WTC11 (cell line): ENCODE measurements around the gene IFIT3.

Experiments
- ELF4 ChIP-seq: sonication (generic); formaldehyde crosslinking; IDR thresholded peaks from 2 replicates; pipeline ENCODE4 v1.8.1; 2022; ENCODE audit warnings: low read depth, mild to moderate bottlenecking, moderate library complexity, missing genetic modification reagents
- SP1 ChIP-seq: sonication (generic); formaldehyde crosslinking; conservative IDR thresholded peaks from 2 replicates; pipeline ENCODE4 v1.8.1; 2022; ENCODE audit warnings: missing genetic modification reagents
- TF ChIP-seq, protein P1 (sequence below): sonication (generic); formaldehyde crosslinking; IDR thresholded peaks from 2 replicates; pipeline ENCODE4 v1.8.0; 2022; ENCODE audit warnings: mild to moderate bottlenecking, missing genetic modification reagents
- TF ChIP-seq, protein P2 (sequence below): fragments of 200-600 bp; IDR thresholded peaks from 2 replicates; pipeline ENCODE4 v1.8.0; 2022; ENCODE audit warnings: antibody characterized with exemption
- TF ChIP-seq, protein P3 (sequence below): sonication (generic); formaldehyde crosslinking; IDR thresholded peaks from 2 replicates; pipeline ENCODE4 v1.8.1; 2022; ENCODE audit warnings: mild to moderate bottlenecking, missing genetic modification reagents, moderate library complexity, borderline replicate concordance

DNA sequence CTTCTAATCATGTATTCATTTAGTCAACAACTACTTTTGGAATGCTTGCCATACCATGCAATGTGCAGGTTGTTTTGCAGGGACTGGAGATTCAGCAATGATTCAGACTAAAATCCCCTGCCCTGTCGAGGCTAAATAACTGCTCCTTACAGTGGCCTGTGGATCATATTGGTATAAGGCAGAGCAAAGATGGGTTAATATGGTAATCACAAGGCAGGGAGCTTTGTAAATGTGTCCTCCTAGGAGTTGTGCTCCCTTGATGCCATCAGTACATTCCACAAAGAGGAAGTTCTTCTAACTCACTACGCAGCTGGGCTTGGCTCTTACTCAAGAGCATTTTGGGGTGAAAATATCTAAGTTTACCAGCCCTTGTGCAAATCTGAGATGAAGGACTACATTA is 26.6 kb upstream of the IFIT3 start:
- TF ChIP-seq, protein P1, sequence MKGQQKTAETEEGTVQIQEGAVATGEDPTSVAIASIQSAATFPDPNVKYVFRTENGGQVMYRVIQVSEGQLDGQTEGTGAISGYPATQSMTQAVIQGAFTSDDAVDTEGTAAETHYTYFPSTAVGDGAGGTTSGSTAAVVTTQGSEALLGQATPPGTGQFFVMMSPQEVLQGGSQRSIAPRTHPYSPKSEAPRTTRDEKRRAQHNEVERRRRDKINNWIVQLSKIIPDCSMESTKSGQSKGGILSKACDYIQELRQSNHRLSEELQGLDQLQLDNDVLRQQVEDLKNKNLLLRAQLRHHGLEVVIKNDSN (CRISPR knock-in tag) = no peak
- TF ChIP-seq, protein P2, sequence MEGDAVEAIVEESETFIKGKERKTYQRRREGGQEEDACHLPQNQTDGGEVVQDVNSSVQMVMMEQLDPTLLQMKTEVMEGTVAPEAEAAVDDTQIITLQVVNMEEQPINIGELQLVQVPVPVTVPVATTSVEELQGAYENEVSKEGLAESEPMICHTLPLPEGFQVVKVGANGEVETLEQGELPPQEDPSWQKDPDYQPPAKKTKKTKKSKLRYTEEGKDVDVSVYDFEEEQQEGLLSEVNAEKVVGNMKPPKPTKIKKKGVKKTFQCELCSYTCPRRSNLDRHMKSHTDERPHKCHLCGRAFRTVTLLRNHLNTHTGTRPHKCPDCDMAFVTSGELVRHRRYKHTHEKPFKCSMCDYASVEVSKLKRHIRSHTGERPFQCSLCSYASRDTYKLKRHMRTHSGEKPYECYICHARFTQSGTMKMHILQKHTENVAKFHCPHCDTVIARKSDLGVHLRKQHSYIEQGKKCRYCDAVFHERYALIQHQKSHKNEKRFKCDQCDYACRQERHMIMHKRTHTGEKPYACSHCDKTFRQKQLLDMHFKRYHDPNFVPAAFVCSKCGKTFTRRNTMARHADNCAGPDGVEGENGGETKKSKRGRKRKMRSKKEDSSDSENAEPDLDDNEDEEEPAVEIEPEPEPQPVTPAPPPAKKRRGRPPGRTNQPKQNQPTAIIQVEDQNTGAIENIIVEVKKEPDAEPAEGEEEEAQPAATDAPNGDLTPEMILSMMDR = no peak
- no peak for TF ChIP-seq SP1 (CRISPR knock-in tag)
- TF ChIP-seq ELF4 (CRISPR knock-in tag) = no peak
- TF ChIP-seq, protein P3, sequence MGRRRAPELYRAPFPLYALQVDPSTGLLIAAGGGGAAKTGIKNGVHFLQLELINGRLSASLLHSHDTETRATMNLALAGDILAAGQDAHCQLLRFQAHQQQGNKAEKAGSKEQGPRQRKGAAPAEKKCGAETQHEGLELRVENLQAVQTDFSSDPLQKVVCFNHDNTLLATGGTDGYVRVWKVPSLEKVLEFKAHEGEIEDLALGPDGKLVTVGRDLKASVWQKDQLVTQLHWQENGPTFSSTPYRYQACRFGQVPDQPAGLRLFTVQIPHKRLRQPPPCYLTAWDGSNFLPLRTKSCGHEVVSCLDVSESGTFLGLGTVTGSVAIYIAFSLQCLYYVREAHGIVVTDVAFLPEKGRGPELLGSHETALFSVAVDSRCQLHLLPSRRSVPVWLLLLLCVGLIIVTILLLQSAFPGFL (CRISPR knock-in tag) = no peak
